GM18867 (cell line): Measurements from ENCODE around the gene STK33.
A peak's percentile ranks its signal among the peaks of the same experiment; 100 is the strongest.

Experiments used
- ATAC-seq: cut with Tn5 transposase; IDR thresholded peaks from one replicate; pipeline ENCODE4 v1.9.1; 2021; ENCODE audit warnings: mild to moderate bottlenecking, moderate library complexity; ENCODE audit not compliant: unreplicated experiment

The STK33 gene

DNA sequence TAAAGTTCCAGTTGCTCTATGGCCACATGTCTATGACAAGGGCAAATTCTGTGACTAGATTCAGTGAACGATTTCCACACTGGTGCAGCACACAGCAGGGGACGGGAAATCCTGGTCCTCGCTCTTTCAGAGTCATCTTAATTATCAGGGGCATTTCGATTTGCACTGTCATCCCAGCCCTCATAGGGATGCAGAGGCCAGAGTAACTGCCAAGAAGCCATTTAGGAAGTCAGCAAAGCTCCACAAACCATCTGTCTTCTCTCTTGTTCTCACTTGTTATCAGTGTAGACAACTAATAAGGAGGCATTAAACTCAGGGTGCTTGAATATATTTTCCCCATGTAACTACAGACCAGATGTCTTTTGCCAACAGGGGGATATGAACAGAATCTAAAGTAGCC, 151.7 kb downstream of the STK33 start:
- ATAC-seq: no peak

- ATAC-seq: no peak
Measured at GRCh38 chr11:8440649-8441048, 153.4 kb downstream of the STK33 start.

GRCh38 chr11:8429483-8429882, 164.5 kb downstream of the STK33 start:
- ATAC-seq: no peak

DNA sequence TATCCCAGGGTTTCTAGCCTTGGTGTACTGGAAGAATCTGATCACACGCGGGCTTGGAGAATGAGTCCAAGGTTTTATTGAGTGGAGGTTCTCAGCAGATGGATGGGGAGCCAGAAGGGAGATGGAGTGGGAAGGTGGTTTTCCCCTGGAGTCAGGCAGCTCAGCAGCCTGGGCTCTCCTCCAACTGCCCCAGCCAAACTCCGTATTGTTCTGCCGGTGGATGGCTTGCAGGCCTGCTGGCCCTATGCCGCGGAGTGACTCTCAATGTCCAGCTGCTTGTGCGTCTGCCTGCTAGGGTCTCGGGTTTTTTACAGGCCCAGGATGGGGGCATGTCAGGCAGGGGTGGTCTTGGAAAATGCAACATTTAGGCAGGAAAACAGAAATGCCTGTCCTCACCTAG, 168.0 kb downstream of the STK33 start:
- no peak for ATAC-seq

GRCh38 chr11:8415195-8415594, 178.8 kb downstream of the STK33 start:
- no peak for ATAC-seq

GRCh38 chr11:8408151-8408941, 185.7 kb downstream of the STK33 start:
- no peak for ATAC-seq

DNA sequence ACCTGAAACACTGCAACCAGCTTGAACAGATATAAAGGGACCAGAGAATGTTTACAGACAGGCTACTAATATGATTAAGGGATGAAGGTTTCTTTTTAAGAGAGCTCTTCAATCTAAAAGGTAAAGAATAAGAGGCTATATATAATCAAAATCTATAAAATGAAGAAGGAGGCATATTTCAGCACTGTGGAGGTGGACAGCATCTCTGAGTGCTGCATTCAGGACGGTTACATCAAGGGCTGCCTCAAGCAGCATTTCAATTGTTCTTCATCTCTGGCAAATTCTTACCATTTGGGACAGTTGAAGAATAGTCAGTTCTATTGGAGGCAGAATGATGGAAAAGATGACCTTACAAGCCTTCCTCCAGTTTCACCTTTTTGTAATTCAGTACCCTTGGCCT, 190.7 kb downstream of the STK33 start:
- ATAC-seq: no peak

GRCh38 chr11:8392886-8393285, 201.1 kb downstream of the STK33 start:
- no peak for ATAC-seq

- no peak for ATAC-seq
Measured at GRCh38 chr11:8392166-8392565, 201.9 kb downstream of the STK33 start.

GRCh38 chr11:8390851-8391612, 203.0 kb downstream of the STK33 start:
- ATAC-seq: no peak

DNA sequence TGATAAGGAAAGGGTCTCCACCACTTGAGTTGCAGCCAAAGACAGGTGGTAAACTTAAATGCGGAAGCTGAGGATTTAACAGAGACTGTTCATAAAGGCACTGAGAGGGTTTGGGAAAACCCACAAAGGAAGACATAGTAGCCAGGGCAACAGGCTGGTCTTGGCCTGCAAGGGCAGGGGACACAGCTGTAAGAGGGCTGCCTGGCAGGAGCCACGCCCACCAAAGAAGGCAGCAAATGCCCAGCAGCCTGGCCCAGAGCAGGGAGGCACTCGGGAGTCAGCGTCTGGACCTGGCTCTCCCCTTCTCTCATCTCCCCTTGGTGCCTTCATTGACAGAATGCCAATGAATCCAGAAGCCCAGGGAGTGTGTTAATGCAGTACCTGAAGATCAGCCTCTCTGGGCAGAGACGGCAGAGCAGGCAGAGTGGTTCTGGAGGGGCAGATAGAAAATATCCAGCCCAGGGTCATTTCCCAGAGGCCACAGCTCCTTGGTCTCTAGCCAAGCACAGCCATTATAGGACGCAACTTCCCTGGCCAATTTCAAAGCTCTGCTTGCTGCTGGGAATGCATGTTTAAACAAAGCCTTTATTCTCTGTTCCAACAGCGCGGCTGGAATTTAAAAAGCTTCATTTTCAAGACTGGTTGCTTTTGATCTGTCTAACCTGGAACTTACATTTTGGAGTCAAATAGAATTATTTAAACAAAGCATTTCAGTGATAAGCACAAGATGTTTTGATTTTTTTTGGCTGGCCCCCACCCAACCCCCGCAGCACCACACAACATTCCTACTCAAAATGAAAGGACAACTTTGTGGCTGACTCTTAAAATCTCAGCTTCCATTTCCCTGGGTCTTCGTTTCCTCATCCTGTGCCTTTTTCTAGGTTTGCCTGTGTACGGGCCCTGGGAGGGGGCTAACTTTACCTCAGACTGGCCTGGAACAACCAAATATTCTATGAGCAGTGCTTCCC, 204.7 kb downstream of the STK33 start:
- no peak for ATAC-seq

- ATAC-seq: no peak
Measured at GRCh38 chr11:8387693-8388092, 206.3 kb downstream of the STK33 start.

DNA sequence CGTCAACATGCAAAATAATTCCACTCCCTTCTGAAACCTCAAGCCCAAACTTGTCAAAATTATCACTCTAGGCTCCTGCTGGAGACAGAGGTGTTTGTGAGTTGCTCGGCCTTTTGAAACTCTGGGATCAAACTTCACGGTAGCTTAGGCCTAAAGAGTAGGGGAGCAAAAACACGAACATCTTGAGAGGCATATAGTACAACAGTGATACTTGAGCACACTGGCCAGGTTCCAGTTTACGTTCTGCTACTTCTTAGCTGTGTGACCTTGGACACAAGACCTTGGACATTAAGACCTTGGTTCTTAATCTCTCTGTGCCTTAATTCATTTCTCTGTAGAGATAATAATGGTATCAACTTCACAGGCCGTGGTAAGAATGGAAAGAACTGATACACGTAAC, 206.9 kb downstream of the STK33 start:
- ATAC-seq: no peak

DNA sequence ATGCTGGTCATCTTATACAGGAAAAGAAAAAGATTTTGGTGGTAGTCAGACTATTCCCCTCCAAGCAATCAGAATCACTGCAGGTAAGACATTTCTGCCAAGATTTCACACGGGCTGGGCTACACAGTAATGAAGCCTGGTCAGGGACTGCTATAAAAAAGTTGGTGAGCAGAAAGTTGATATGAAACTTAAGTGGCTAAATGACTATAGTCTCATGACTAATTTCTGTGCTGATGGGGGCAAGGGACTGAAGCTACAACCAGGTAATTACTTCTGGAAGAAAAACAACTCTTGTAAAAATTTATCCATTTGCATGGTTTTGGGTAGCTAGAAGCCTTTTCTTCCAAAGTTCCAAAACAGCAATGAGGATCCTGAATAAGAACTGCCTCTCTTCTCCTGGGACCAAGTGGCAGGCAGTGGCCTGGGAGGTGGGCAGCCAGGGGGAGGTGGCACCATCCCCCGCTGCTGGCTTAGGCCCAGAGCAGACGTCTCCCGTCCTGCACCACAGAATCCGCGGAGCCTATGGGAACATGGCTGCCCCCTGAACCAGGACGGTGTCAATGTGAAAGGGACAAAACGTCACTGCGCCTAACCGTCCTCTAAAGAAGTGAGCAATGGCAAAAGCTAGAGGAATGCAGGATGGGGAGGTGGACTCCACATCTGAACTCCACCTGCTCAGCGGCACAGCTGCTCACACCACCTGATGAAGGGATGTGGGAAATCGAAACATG, 207.7 kb downstream of the STK33 start:
- ATAC-seq: peak; percentile 51

- peak; percentile 56 for ATAC-seq
Measured at GRCh38 chr11:8384199-8384821, 209.7 kb downstream of the STK33 start.

DNA sequence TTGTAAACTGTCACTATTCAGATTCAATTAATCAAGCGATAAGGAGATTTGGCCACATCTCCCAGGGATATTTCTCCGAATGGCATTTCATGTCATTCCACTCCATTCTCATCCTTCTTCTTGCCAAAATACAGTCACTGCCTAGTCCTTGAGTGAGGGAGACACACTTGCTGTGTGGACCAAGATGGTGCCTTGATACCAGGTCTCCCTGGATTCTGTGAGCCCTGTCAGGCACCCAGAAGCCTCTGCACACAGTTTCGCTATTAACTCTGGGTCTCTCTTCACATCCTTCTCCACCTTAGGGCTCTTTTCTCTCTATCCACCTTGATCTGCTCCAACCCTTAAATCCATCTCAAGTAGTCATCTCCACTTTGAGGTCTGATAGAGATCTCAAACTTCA, 210.4 kb downstream of the STK33 start:
- ATAC-seq: no peak

- ATAC-seq: no peak
Measured at GRCh38 chr11:8383227-8383626, 210.8 kb downstream of the STK33 start.

- ATAC-seq: no peak
Measured at GRCh38 chr11:8382436-8383053, 211.5 kb downstream of the STK33 start.

- no peak for ATAC-seq
Measured at GRCh38 chr11:8381871-8382396, 212.1 kb downstream of the STK33 start.
